Chondrocyte (in vitro differentiated cells): ENCODE measurements around the gene PPM1E. TPM values are rescaled to one million over a fixed set of nuclear protein-coding genes. Genes with fewer than 3 reads are reported as not detected.

ENCODE experiments used
- DNase-seq: peaks from one replicate; pipeline ENCODE4 v3.0.0; 2021; ENCODE audit warnings: mixed read lengths, low spot score
- H3K27ac Mint-ChIP-seq: one replicate; pipeline ENCODE4 v1.8.0; 2021; ENCODE audit warnings: mild to moderate bottlenecking, moderate library complexity, mixed read lengths; ENCODE audit not compliant: unreplicated experiment
- H3K27me3 Mint-ChIP-seq: 2 replicates; pipeline ENCODE4 v1.8.0; 2021; ENCODE audit warnings: low read depth, mixed read lengths
- H3K36me3 Mint-ChIP-seq: 2 replicates; pipeline ENCODE4 v1.8.0; 2021; ENCODE audit warnings: low read depth, mixed read lengths
- H3K4me1 Mint-ChIP-seq: 2 replicates; pipeline ENCODE4 v1.8.0; 2021; ENCODE audit warnings: low read depth, mild to moderate bottlenecking, mixed read lengths
- H3K4me3 Mint-ChIP-seq: one replicate; pipeline ENCODE4 v1.8.0; 2021; ENCODE audit warnings: mild to moderate bottlenecking, moderate library complexity, mixed read lengths; ENCODE audit not compliant: unreplicated experiment
- H3K9me3 Mint-ChIP-seq: 2 replicates; pipeline ENCODE4 v1.8.0; 2021; ENCODE audit warnings: low read depth, mixed read lengths
- CTCF ChIP-seq: fragments of 200-600 bp; sonication (generic); IDR thresholded peaks from 2 replicates; pipeline ENCODE4 v1.5.0; 2021; ENCODE audit warnings: antibody characterized with exemption, mild to moderate bottlenecking, moderate library complexity
- total RNA-seq: library from RNA; stranded (reverse); gene quantifications from 3 replicates; pipeline ENCODE4 v1.2.1, GENCODE V29; 2021

Gene PPM1E
- total RNA-seq, 1 donor from 2014 or later: 2.2 TPM

DNA sequence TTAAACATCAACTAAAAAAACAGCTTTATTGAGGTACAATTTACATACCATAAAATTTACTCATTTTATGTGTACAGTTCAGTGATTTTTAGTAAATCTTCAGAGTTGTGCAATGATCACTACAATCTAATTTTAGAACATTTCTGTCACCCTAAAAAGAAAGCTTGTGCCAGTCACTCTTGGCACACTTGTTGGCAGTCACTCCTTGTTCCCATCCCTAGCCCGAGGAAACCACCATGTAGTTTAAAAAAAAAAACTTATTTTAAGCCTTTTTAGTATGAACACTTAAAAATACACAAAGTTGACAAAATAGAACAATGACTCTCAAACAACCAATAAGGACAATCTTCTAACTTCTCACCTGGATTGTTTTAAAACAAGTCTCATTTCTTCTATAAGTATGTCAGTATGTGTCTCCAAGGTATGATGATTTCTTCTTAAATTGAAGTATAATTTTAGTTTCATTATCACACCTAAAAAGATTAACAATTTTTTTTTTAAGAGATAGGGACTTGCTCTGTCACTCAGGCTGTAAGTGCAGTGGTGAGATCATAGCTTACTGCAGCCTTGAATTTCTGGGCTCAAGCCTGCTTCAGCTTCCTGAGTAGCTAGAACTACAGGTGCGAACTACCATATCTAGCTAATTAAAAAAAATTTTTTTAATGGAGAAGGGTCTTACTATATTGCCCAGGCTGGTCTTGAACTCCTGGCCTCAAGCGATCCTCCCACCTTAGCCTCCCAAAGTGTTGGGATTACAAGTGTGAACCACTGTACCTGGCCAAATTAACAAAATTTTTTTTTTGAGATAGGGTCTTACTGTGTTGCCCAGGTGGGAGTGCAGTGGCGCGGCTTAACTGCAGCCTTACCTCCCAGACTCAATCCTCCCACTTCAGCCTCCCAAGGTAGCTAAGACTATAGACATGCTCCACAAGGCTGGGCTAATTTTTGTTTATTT lies 53.2 kb downstream of the PPM1E start:
- Mint-ChIP-seq H3K27me3 (no peaks in the 10 kb centered on the region), H3K27ac (no peak overlapping the region), H3K4me3 (no peak overlapping the region), H3K36me3 (no peaks in the 10 kb centered on the region), H3K9me3 (no peaks in the 10 kb centered on the region), H3K4me1 (peaks cover 13% of the 10 kb centered on the region)
- no peak for DNase-seq
- TF ChIP-seq CTCF: no peak

DNA sequence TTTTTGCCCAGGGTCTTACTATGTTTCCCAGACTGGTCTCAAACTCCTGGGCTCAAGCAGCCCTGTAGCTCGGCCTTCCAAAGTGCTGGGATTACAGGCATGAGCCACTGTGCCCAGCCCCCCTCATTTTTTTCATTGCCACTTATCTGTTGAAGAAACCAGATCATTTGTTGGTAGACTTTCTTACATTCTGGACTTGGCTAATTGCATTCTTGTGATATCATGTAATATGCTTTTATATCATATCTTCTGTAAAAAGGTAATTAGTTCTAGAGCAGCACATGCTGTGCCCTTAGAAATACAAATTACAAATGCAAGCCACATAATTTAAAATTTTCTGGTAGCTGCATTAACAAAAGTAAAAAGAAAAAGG lies 53.9 kb downstream of the PPM1E start:
- H3K36me3 Mint-ChIP-seq: no peaks in the 10 kb centered on the region
- no peak for TF ChIP-seq CTCF
- H3K27ac Mint-ChIP-seq: no peak overlapping the region
- H3K4me3 Mint-ChIP-seq: no peak overlapping the region
- no peaks in the 10 kb centered on the region for H3K27me3 Mint-ChIP-seq
- H3K4me1 Mint-ChIP-seq: peaks cover 13% of the 10 kb centered on the region
- no peak for DNase-seq
- H3K9me3 Mint-ChIP-seq: no peaks in the 10 kb centered on the region

DNA sequence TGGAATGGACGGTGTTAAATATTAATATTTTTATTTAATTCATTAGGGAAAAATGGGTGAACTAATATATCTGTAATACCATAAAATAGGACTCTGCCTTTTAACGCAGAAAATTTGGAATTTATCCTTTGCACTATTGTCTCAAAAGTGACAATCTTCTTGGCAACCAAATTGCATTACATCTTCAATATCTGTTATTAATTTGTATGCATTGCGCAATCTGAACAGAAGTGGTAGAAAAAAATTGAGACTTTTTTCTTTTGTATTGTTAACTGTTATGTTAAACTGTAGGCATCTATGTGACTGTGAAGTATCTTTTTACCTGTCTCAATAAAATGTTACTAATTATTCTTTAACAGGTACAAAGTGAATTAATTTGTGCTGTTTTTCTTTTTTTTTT lies 55.6 kb downstream of the PPM1E start:
- no peaks in the 10 kb centered on the region for H3K9me3 Mint-ChIP-seq
- DNase-seq: no peak
- no peak overlapping the region for H3K27ac Mint-ChIP-seq
- peaks cover 13% of the 10 kb centered on the region for H3K4me1 Mint-ChIP-seq
- H3K4me3 Mint-ChIP-seq: no peak overlapping the region
- H3K27me3 Mint-ChIP-seq: no peaks in the 10 kb centered on the region
- TF ChIP-seq CTCF: no peak
- H3K36me3 Mint-ChIP-seq: no peaks in the 10 kb centered on the region

GRCh38 chr17:58813712-58814111 lies 58.1 kb downstream of the PPM1E start:
- DNase-seq: no peak
- Mint-ChIP-seq H3K4me3 (no peak overlapping the region), H3K27me3 (no peaks in the 10 kb centered on the region), H3K9me3 (no peaks in the 10 kb centered on the region), H3K27ac (no peak overlapping the region), H3K36me3 (no peaks in the 10 kb centered on the region), H3K4me1 (peaks cover 9% of the 10 kb centered on the region)
- no peak for TF ChIP-seq CTCF

DNA sequence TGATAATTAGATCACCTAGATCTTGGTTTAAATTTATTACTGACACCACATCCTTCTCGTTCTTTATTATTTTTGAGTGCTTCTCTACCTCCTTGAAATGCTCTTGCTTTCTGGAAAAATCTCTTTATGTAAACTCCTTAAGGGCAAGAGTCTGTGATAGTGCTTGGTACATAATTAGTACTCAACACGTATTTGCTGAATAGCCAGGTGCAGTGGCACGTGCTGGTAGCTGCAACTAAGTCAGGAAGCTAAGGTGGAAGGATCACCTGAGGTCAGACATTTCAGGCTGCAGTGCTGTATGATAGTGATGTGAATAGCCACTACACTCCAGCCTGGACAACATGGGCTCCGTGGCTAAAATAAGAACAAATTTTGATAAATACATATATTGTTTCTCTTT lies 63.0 kb downstream of the PPM1E start:
- TF ChIP-seq CTCF: no peak
- no peak overlapping the region for H3K4me3 Mint-ChIP-seq
- no peaks in the 10 kb centered on the region for H3K27me3 Mint-ChIP-seq
- no peaks in the 10 kb centered on the region for H3K9me3 Mint-ChIP-seq
- H3K36me3 Mint-ChIP-seq: no peaks in the 10 kb centered on the region
- H3K27ac Mint-ChIP-seq: no peak overlapping the region
- no peaks in the 10 kb centered on the region for H3K4me1 Mint-ChIP-seq
- DNase-seq: no peak
